KMS-11 (cell line): ENCODE results near the gene ANKRD27.

ENCODE experiments used
- H2AFZ ChIP-seq: fragments of 200-600 bp; sonication (generic); 2 replicates; pipeline ENCODE4 v1.6.1; 2016; ENCODE audit warnings: antibody characterized with exemption, mixed run types, low read depth
- H3K27ac ChIP-seq: fragments of 200-600 bp; sonication (generic); 2 replicates; pipeline ENCODE4 v1.6.1; 2016; ENCODE audit warnings: mild to moderate bottlenecking, mixed run types
- H3K27me3 ChIP-seq: fragments of 200-600 bp; sonication (generic); 2 replicates; pipeline ENCODE4 v1.6.1; 2017; ENCODE audit warnings: mild to moderate bottlenecking, low read depth, mixed run types, moderate library complexity; ENCODE audit not compliant: insufficient read depth
- H3K36me3 ChIP-seq: fragments of 200-600 bp; sonication (generic); 2 replicates; pipeline ENCODE4 v1.6.1; 2017; ENCODE audit warnings: mild to moderate bottlenecking, mixed run types; ENCODE audit not compliant: insufficient read depth
- H3K4me1 ChIP-seq: fragments of 200-600 bp; sonication (generic); 2 replicates; pipeline ENCODE4 v1.6.1; 2016; ENCODE audit warnings: mild to moderate bottlenecking, low read depth, mixed run types; ENCODE audit not compliant: poor library complexity, severe bottlenecking
- H3K4me2 ChIP-seq: fragments of 200-600 bp; sonication (generic); 2 replicates; pipeline ENCODE4 v1.7.0; 2016; ENCODE audit warnings: mild to moderate bottlenecking, mixed run types
- H3K4me3 ChIP-seq: fragments of 200-600 bp; sonication (generic); IDR thresholded peaks from 2 replicates; pipeline ENCODE4 v1.6.1; 2017; ENCODE audit warnings: low read depth, low read length, mixed read lengths; ENCODE audit not compliant: insufficient read depth
- H3K79me2 ChIP-seq: fragments of 200-600 bp; sonication (generic); 2 replicates; pipeline ENCODE4 v1.6.1; 2016; ENCODE audit warnings: low read depth, mixed run types; ENCODE audit not compliant: insufficient read depth
- H3K9ac ChIP-seq: fragments of 200-600 bp; sonication (generic); 2 replicates; pipeline ENCODE4 v1.6.1; 2016; ENCODE audit warnings: mild to moderate bottlenecking, mixed run types
- H4K20me1 ChIP-seq: fragments of 200-600 bp; sonication (generic); 2 replicates; pipeline ENCODE4 v1.6.1; 2016; ENCODE audit warnings: mild to moderate bottlenecking, mixed run types; ENCODE audit not compliant: insufficient read depth
- CTCF ChIP-seq: fragments of 200-600 bp; sonication (generic); conservative IDR thresholded peaks from 2 replicates; pipeline ENCODE4 v1.6.1; 2017; ENCODE audit warnings: low read depth, mild to moderate bottlenecking, antibody characterized with exemption, low read length, moderate library complexity, mixed read lengths

Gene ANKRD27

GRCh38 chr19:32607479-32607878, 67.5 kb downstream of the ANKRD27 start:
- Histone ChIP-seq H3K36me3 (peaks cover 27% of the 10 kb centered on the region; the same call in 1 of the 2 replicates), H4K20me1 (no peaks in the 10 kb centered on the region)
- TF ChIP-seq CTCF = no peak

GRCh38 chr19:32606289-32606688, 68.7 kb downstream of the ANKRD27 start:
- no peak overlapping the region for H3K4me2 ChIP-seq
- no peak overlapping the region for H2AFZ ChIP-seq
- no peaks in the 10 kb centered on the region for H3K4me1 ChIP-seq
- no peaks in the 10 kb centered on the region for H3K79me2 ChIP-seq
- H3K27me3 ChIP-seq = no peaks in the 10 kb centered on the region
- H3K4me3 ChIP-seq = no peak overlapping the region
- H4K20me1 ChIP-seq = no peaks in the 10 kb centered on the region
- H3K36me3 ChIP-seq = peaks cover 35% of the 10 kb centered on the region; the same call in 1 of the 2 replicates
- TF ChIP-seq CTCF = no peak
- no peak overlapping the region for H3K27ac ChIP-seq
- H3K9ac ChIP-seq = no peak overlapping the region

More at GRCh38 chr19:32607479-32607878, 67.5 kb downstream of the ANKRD27 start:
- no peaks in the 10 kb centered on the region for H3K4me1 ChIP-seq
- H3K27me3 ChIP-seq = no peaks in the 10 kb centered on the region
- no peak overlapping the region for H3K4me3 ChIP-seq
- no peak overlapping the region for H3K4me2 ChIP-seq
- no peak overlapping the region for H2AFZ ChIP-seq
- no peak overlapping the region for H3K9ac ChIP-seq
- H3K79me2 ChIP-seq = no peaks in the 10 kb centered on the region
- H3K27ac ChIP-seq = no peak overlapping the region

- Histone ChIP-seq H3K4me1 (no peaks in the 10 kb centered on the region), H3K36me3 (peaks cover 42% of the 10 kb centered on the region; the same call in 1 of the 2 replicates), H3K9ac (no peak overlapping the region), H3K4me2 (no peak overlapping the region), H3K27me3 (no peaks in the 10 kb centered on the region), H3K79me2 (no peaks in the 10 kb centered on the region), H3K27ac (no peak overlapping the region), H4K20me1 (no peaks in the 10 kb centered on the region), H2AFZ (no peak overlapping the region), H3K4me3 (no peak overlapping the region)
- TF ChIP-seq CTCF = no peak
These were observed 69.4 kb downstream of the ANKRD27 start for GRCh38 chr19:32605544-32605943.

- Histone ChIP-seq H3K4me2 (no peak overlapping the region), H3K36me3 (peaks cover 44% of the 10 kb centered on the region; the same call in 1 of the 2 replicates), H3K9ac (no peak overlapping the region), H4K20me1 (no peaks in the 10 kb centered on the region), H3K79me2 (no peaks in the 10 kb centered on the region), H3K27ac (no peak overlapping the region), H3K4me1 (no peaks in the 10 kb centered on the region), H2AFZ (no peak overlapping the region), H3K4me3 (no peak overlapping the region), H3K27me3 (no peaks in the 10 kb centered on the region)
- no peak for TF ChIP-seq CTCF
These were observed 71.0 kb downstream of the ANKRD27 start for GRCh38 chr19:32603961-32604360.
